Gastroesophageal sphincter (tissue), 3 donors: Measurements from ENCODE around the gene VIPR2.

Source experiments
- CTCF ChIP-seq, 4 experiments: fragments of 200-600 bp in 2 of 4; fragments of 450-650 bp in 2 of 4; sonication (generic) in 1 of 4; IDR thresholded peaks; one replicate each; pipeline ENCODE4 v1.5.1; 2017 to 2019; ENCODE audit warnings: antibody characterized with exemption in 4 of 4, mild to moderate bottlenecking in 2 of 4, moderate library complexity in 2 of 4
- POLR2A ChIP-seq, 2 donors: fragments of 450-650 bp; IDR thresholded peaks; one replicate each; pipeline ENCODE4 v1.6.1; 2017; ENCODE audit warnings: antibody characterized with exemption in 2 of 2, mild to moderate bottlenecking in 2 of 2, moderate library complexity in 1 of 2
- POLR2AphosphoS5 ChIP-seq: sonication (generic); formaldehyde crosslinking; IDR thresholded peaks from one replicate; pipeline ENCODE4 v1.6.1; 2017; ENCODE audit warnings: antibody characterized with exemption

GRCh38 chr7:159061674-159062212, 82.9 kb downstream of the VIPR2 start:
- TF ChIP-seq POLR2A (IDR thresholded peaks at IDR 0.05) (no peak), CTCF (IDR thresholded peaks at IDR 0.05) (no peak), POLR2AphosphoS5 (no peak)
